GM18858 (cell line): Measurements from ENCODE around the gene APC2.
"Not testable (repeated sequence)": the region's sequence is repeated elsewhere in the genome, so short reads cannot be mapped to it uniquely, and the experiment has no call there.

Experiments
- ATAC-seq: cut with Tn5 transposase; IDR thresholded peaks from one replicate; pipeline ENCODE4 v1.9.1; 2021; ENCODE audit not compliant: unreplicated experiment

The APC2 gene

DNA sequence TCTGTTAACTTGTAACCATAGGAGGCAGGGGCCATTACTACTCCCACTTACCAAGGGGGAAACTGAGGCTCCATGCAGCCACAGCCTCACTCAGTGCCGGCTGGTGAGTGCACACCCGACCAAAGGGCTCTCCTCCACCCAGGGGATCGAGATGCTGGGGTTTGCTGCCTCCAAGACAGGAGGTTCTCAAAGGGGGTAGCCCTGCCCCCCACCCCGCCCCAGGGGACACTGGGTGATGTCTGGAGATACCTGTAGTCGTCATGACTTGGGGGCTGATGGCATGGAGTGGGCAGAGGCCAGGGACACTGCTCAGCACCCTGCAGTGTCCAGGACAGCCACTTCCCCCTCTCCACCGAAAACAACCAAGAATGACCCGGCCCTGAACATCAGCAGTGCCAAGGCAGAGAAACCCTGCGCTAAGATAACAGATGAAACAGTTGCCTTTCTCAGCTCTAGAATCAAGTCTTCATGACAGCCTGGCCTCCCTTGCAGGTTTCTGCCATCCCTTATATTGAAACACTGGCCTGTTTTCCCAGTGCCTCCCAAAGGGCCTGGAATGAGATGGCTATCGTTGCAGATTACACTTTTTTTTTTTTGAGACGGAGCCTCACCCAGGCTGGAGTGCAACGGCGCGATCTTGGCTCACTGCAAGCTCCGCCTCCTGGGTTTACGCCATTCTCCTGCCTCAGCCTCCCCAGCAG is 44.3 kb downstream of the APC2 start:
- ATAC-seq: no peak

DNA sequence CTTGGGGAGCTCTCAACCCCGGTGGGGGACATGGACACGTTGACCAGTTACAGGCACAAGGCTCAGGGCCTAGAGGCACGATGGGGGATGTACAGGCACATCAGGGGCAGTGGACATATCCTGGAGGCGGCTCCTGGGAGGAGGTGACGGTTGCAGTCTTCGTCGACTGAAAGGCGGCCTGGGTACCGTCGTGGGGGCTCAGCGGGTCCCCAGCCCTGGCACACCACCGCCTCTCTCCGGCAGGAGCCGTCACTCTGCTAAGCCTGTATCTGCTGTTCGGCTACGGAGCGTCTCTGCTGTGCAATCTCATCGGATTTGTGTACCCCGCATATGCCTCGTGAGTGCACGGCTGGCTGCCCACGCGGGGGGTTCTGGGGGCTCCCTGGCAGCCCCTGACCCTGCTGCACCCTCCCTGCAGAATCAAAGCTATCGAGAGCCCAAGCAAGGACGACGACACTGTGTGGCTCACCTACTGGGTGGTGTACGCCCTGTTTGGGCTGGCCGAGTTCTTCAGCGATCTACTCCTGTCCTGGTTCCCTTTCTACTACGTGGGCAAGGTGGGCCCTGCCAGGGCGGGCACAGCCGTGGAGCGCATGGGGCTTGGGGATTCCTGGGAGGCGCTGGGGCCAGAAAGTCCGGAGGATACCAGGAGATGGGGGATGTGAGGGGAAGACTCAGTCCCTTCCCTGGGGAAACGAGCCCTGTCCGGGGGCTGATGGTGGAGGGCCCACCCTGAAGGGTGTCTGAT is 45.3 kb downstream of the APC2 start:
- ATAC-seq: no peak

DNA sequence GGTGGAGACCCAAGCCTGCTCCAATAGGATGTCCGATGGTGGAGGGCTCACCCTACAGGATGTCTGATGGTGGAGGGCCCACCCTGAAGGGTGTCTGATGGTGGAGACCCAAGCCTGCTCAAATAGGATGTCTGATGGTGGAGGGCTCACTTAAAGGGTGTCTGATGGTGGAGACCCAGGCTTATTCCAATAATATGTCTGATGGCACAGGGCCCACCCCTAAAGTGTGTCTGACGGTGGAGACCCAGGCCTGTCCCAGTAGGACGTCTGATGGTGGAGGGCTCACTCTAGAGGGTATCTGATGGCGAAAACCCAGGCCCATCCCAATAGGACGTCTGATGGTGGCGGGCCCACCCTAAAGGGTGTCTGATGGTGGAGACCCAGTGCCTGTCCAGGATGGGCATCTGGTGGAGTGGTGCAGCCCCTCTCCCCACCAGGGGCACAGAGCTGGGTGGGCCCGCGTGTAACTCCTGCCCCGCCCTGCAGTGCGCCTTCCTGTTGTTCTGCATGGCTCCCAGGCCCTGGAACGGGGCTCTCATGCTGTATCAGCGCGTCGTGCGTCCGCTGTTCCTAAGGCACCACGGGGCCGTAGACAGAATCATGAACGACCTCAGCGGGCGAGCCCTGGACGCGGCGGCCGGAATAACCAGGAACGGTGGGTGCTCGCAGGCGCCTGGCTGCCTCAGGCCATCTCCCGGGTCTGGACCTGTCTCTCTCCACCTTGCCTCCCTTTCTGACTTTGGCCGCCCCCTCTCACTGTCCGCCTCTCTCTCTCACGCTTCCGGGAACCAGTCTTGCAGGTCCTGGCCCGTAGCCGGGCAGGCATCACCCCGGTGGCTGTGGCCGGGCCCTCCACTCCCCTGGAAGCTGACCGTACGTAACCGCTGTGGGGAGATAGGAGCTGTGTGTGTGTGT is 46.1 kb downstream of the APC2 start:
- ATAC-seq: no peak

DNA sequence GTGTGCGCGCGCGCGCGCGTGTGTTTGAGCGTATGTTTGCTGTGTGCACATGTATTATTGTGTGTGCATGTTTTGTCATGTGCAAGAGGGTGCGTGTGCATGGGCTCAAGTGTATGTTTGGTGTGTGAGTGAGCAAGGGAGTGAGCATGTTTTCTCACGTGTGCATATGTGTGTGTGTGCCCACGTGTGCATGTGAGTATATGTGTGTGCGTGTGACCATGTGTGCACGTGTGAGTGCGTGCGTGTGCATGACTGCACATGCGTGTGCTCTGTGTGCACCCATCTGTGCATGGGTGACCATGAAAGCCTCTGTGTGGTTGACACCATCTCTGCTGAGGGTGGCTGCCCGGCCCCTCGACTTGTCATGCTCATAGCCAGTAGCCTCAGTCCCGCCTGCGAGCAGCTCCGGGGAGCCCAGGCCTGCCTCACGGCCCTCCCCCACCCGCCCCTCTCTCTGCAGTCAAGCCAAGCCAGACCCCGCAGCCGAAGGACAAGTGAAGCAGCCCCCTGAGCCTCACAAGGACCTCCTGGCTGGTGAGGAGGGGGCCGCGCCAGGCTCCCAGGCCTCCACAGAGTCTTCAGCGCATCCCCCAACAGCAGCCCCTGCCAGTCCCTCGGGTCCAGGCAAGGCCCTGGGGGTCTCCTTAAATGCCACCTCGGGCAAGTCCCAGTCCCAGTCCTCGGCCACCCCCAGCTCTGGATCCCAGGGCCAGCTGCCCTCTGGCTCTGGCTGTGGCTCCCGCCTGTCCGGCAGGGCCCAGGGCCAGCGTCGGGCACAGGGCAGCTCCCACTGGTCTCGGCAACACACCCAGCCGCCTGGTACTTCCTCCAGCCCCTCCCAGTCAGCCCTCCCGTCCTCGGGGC is 47.0 kb downstream of the APC2 start:
- ATAC-seq: no peak

DNA sequence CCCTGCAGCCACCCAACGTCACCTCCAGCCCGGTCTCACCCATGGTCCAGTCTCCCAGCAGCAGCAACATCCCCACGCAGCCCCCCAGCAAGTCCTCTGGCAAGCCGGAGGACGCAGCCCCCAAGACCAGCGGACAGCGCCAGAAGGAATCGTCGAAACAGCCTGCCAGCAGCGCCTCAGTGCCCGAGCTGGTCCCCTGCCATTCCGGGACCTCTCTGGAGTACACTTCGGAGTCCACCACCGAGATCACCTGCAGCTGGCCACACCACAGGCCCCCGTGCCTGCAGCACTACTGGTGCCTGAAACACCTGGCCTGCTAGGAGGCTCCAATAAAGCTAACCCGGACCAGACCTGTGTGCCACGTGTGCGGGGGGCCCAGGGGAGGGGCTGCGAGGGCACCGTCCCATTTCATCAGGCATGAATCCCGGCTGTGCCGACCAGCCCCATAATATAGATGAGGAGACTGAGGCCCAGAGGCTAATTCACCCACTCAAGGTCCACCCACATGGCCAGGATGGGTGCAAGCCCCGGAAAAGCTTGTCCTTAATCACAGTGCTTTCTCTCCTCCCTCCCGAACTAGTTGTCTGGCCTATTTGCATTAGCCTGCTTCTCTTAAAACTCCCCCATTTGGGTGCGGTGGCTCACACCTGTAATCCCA is 47.8 kb downstream of the APC2 start:
- no peak for ATAC-seq

DNA sequence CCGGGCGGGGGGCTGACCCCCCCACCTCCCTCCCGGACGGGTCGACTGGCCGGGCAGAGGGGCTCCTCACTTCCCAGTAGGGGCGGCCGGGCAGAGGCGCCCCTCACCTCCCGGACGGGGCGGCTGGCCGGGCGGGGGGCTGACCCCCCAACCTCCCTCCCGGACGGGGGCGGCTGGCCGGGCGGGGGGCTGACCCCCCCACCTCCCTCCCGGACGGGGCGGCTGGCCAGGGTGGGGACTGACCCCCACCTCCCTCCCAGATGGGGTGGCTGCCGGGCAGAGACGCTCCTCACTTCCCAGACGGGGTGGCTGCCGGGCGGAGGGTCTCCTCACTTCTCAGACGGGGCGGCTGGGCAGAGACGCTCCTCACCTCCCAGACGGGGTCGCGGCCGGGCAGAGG is 49.3 kb downstream of the APC2 start:
- not testable (repeated sequence) for ATAC-seq

DNA sequence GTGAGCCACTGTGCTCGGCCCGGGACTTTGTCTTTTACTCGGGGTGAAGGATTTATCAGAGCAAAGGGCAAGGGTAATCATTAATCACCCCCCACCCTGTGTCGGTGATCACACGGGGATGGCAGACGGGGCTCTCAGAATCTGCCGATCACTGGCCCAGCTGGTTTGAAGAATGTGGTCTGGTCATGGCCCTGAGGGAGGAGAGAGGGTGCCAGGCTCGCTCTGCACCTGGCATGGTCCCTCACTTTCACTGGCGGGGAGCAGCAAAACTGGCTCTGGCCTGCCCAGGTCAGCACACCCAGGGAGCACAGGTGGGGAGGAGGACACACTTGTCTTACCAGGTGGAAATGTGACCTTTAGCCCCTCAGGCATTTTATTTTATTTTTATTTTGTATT is 51.3 kb downstream of the APC2 start:
- ATAC-seq: no peak

DNA sequence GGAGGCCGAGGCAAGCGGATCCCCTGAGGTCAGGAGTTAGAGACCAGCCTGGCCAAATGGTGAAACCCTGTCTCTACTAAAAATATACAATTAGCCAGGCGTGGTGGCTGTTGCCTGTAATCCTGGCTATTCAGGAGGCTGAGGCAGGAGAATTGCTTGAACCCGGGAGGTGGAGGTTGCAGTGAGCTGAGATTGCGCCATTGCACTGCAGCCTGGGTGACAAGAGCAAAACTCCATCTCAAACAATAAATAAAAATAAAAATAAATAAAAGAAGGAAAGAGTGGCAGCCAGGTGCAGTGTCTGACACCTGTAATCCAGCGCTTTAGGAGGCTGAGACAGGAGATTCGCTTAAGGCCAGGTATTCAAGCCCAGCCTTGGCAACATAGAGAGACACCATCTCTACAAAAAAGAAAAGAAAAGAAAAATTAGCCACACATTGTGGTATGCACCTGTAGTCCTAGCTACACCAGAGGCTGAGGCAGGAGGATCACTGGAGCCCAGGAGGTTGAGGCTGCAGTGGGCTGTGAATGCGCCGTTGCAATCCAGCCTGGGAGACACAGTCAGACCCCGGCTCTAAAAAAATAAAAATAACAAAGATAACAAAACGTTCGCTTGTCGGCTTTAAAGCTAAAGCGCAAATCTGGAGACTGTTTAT is 52.6 kb downstream of the APC2 start:
- no peak for ATAC-seq

DNA sequence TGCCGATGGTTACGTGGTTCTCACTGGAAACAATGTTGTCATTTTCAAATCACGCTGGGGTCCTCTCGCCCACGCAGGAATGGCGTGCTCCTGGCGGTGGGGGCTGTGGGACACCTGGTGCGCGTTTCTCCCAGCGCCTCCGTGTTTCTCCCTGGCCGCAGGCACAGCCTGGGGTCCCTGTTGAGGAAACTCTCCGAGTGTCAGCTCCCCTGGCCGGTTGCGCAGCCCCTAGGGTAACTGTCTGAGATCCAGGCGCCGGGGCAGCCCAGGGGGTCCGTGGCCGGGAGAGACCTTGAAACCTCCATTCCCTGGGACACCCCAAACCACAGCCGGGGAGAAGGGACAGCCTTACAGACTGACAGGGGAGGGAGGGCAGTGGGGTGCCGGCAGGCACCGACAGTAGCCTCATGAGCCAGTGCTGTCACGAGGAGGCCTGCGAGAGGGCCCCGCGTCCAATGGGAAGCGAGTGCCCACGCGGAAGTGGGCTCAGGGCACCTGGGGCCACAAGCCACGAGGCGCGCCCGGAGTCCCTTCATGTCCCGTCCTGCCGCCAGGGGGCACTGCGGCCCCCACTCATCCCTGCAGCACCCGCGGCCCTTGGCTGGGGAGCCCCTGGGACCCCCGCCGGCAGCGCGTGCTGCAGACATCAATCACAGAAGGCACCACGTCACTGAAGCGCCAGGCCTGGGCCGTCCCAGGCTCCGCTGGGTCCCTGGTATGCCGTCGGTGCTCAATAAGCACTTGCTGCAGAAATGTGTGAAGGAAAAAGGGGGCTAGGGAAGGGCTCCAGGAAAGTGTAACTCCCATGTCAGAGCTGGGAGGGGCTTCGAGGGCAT is 53.4 kb downstream of the APC2 start:
- ATAC-seq: no peak

DNA sequence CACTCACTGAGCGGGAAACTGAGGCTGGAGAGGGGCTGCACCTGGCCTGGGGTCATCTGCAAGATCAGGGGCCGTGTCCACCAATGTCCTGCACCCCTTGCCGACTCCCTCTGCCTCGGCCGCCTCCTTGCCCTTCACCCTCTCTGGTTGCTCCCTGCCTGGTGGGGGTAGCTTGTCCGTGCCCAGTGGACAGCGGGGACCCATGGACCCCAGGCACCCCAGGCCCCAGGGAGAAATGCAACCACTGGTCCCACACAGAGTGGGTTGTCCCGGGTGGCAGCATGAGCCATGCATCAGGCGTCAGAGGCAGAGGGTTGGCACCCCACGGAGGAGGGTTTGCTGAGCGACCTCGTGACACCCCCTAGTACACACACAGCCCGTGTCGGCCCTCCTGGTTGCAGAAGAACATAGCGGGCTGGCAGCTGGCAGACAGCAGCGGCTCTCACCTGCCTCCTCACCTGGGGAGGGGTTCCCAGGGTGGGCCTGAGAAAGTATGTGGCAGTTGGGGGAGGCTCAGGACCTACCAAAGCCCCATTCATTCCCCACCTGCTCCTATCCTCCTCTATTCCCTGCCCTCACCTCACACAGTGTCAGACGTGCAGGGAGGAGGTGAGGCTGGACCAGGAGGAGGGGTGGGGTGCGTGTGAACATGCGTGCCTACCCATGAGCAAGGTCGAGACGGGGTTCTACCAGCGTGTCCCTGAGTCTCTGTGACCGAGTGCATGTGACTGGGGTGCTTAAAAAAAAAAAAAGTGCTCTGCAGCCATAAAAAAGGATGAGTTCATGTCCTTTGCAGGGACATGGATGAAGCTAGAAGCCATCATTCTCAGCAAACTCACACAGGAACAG is 54.2 kb downstream of the APC2 start:
- ATAC-seq: no peak

DNA sequence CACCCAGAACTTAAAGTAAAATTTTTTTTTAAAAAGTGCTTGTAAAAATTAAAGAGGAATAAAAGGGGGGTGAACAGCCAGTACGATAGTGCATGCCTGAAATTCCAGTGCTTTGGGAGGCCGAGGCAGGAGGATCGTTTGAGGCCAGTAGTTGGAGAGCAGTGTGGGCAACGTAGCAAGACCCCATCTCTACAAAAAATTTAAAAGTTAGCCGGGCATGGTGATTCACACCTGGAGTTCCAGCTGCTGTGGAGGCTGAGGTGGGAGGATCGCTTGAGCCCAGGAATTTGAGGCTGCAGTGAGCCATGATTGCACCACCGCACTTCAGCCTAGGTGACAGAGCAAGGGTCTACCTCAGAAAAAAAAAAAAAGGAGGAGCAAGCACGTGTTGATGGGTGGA is 55.1 kb downstream of the APC2 start:
- ATAC-seq: no peak

DNA sequence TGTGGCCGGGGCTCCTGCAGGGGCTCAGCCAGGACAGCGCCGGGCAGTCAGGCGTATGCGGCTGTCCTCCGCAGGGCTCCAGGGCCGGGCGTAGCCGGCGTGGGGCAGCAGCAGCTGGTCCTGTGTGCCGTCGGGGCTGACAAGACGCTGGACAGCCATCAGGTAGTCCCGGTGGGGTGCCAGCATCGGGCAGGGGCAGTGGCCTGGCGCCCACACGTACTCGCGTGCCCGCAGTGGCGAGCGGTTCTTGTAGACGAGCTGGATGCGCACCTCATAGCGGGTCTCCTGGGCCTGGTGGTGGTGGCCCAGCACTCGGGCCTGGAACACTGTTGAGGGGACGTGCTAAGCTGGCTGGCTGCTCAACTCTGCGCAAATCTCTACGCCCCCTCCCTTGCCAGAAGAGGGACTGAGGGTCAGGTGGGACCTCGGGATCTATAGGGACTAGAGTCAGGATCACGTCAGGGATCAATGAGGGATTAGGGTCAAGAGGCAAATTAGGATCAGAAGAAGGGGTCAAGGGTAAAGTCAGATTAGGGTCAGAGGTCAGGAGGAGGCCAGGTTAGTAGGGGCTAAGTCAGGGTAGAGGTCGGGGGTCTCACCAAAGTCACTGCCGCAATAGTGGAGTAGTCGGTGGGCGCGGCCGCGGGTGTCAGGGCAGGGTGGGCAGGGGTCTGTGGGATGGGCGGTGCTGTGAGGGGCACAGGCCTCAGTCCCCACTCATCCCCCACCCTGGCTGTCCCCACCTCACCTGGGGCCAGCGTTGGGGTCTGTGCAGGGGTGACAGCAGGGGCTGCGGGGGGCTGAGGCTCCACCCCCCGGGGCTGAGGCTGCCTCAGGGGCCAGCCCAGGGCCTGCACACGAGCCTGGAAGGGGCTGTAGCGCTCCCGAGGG is 56.3 kb downstream of the APC2 start:
- no peak for ATAC-seq

DNA sequence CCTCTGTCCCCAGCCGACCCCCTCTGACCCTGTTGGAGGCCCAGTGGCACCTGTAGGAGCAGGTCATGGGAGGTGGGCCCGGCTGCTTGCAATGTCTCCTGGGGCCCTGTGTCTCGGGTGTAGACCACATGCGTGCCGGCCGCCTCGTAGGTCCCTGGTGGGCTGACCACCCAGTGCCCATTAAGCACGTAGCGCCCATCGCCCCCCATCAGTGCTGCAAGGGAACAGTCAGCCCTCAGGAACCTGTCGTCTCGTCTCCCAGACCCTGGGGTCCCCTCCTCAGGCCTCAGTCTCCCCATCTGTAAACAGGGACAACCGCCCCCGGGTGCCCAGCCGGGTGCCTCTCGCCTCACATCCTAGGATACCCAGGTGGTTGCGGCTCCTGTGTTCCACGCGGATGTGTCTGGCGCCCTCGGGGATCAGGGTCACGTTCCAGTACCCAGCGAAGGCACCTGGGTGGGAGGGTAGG is 57.3 kb downstream of the APC2 start:
- ATAC-seq: no peak

DNA sequence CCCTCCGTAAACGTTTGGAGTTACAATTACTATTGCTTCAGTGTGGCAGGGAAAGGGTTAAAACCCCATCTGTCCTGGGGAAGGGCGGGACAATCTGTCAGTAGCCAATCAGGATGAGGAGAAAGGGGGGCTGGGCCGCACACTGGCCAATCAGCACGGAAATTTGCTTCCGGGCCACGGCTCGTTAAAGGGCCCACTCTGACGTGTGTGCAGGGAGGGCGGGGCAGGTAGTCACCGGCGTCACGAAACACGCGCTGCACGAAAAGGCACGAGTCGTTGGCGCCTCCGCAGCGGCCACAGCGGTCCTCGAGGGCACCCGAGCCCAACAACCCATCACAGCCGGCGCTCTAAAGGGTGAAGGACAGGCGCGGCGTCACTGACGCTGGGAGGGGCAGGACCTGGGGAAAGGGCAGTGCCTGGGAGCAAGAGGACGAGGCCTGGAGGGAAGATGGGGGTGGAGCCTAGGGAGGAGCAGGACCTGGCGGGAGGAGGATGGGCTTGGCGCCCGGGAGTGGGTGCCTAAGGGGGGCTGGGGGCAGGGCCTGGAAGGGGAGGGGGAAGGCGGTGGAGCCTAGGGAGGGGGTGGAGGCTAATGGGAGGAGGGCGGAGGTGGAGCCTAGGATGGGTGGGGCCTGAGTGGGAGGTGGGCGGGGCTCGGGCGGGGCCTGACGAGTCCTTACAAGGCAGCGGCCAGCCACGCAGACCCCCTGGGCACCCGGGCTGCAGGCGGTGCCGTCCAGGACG is 58.0 kb downstream of the APC2 start:
- ATAC-seq: no peak

DNA sequence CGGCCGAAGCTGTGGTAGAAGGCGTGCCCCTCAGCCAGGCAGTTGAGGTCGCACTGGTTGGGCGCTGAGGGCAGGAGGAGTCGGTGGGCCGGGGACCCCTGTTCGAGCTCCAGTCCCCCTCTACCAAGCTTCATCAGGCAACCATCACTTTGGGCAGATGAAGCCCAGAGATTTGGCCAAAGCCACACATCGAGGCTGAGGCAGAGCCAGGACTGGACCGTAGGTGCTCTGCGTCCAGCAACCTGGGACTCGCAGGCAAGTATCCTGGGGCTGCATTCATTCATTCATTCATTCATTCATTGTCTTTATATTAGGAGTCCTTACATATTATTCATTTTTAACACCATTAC is 58.6 kb downstream of the APC2 start:
- ATAC-seq: no peak
